WTC11 (cell line): ENCODE measurements around the gene NHS. TPM values are rescaled to one million over a fixed set of nuclear protein-coding genes. Genes with fewer than 3 reads are reported as not detected.

ENCODE experiments used
- ATAC-seq: fragments of 200-7000 bp; cut with Tn5 transposase; 2 replicates; pipeline ENCODE4 v1.10.0; 2021; ENCODE audit warnings: mild to moderate bottlenecking, moderate library complexity
- CTCF ChIA-PET: fragments of 300-600 bp; sonication (Branson Sonifier 250); formaldehyde crosslinking; loops from one replicate; lab custom pipeline; 2021; ENCODE audit warnings: antibody characterized with exemption; lab: Charles Lee
- POLR2A ChIA-PET: fragments of 350-600 bp; sonication (Branson Sonifier 250); formaldehyde crosslinking; loops from one replicate; lab custom pipeline; 2021; ENCODE audit warnings: antibody characterized with exemption; lab: Charles Lee
- DNase-seq: peaks from one replicate; pipeline ENCODE4 v3.0.0; 2021; ENCODE audit warnings: low spot score
- H3K27ac Mint-ChIP-seq: 2 replicates; pipeline ENCODE4 v1.8.0; 2021; ENCODE audit warnings: mixed read lengths
- H3K27me3 Mint-ChIP-seq: 2 replicates; pipeline ENCODE4 v1.8.0; 2021; ENCODE audit warnings: low read depth, mild to moderate bottlenecking, moderate library complexity, mixed read lengths
- H3K36me3 Mint-ChIP-seq: 2 replicates; pipeline ENCODE4 v1.8.0; 2021; ENCODE audit warnings: mixed read lengths
- H3K4me1 Mint-ChIP-seq: 2 replicates; pipeline ENCODE4 v1.8.0; 2022; ENCODE audit warnings: mixed read lengths
- H3K4me3 Mint-ChIP-seq: 2 replicates; pipeline ENCODE4 v1.8.0; 2021; ENCODE audit warnings: mild to moderate bottlenecking, moderate library complexity, mixed read lengths
- H3K9me3 Mint-ChIP-seq: 2 replicates; pipeline ENCODE4 v1.8.0; 2021; ENCODE audit warnings: mixed read lengths
- FOXK1 ChIP-seq: sonication (generic); formaldehyde crosslinking; IDR thresholded peaks from 2 replicates; pipeline ENCODE4 v1.8.0; 2022; ENCODE audit warnings: mild to moderate bottlenecking, moderate library complexity, missing genetic modification reagents
- MYBL2 ChIP-seq: sonication (generic); formaldehyde crosslinking; IDR thresholded peaks from 2 replicates; pipeline ENCODE4 v1.8.1; 2023; ENCODE audit warnings: mild to moderate bottlenecking, moderate library complexity, missing genetic modification reagents
- SOX15 ChIP-seq: fragments of 250-450 bp; sonication (Bioruptor Pico); IDR thresholded peaks from 2 replicates; pipeline ENCODE4 v1.9.0; 2021; ENCODE audit warnings: mild to moderate bottlenecking
- SP1 ChIP-seq: sonication (generic); formaldehyde crosslinking; conservative IDR thresholded peaks from 2 replicates; pipeline ENCODE4 v1.8.1; 2022; ENCODE audit warnings: missing genetic modification reagents
- TEAD1 ChIP-seq: sonication (generic); formaldehyde crosslinking; IDR thresholded peaks from 2 replicates; pipeline ENCODE4 v1.8.0; 2022; ENCODE audit warnings: mild to moderate bottlenecking, missing genetic modification reagents
- ZNF317 ChIP-seq: sonication (generic); formaldehyde crosslinking; IDR thresholded peaks from 2 replicates; pipeline ENCODE4 v1.8.1; 2023; ENCODE audit warnings: low read depth, mild to moderate bottlenecking, moderate library complexity, missing genetic modification reagents, borderline replicate concordance
- total RNA-seq: library from RNA; stranded (reverse); gene quantifications from 3 replicates; pipeline ENCODE4 v1.2.3, GENCODE V29; 2021
- TF ChIP-seq, protein P1 (sequence below): sonication (generic); formaldehyde crosslinking; IDR thresholded peaks from 2 replicates; pipeline ENCODE4 v1.8.1; 2022; ENCODE audit warnings: low read depth, mild to moderate bottlenecking, moderate library complexity, missing genetic modification reagents, borderline replicate concordance
- TF ChIP-seq, protein P2 (sequence below): sonication (generic); formaldehyde crosslinking; IDR thresholded peaks from 2 replicates; pipeline ENCODE4 v1.8.0; 2022; ENCODE audit warnings: missing genetic modification reagents
- TF ChIP-seq, protein P3 (sequence below): fragments of 250-450 bp; sonication (Bioruptor Pico); IDR thresholded peaks from 2 replicates; pipeline ENCODE4 v1.9.0; 2021; ENCODE audit warnings: mild to moderate bottlenecking
- TF ChIP-seq, protein P4 (sequence below): sonication (generic); formaldehyde crosslinking; conservative IDR thresholded peaks from 2 replicates; pipeline ENCODE4 v1.8.1; 2023; ENCODE audit warnings: mild to moderate bottlenecking, low read depth, missing genetic modification reagents, moderate library complexity
- TF ChIP-seq, protein P5 (sequence below): sonication (generic); formaldehyde crosslinking; IDR thresholded peaks from 2 replicates; pipeline ENCODE4 v1.8.1; 2023; ENCODE audit warnings: mild to moderate bottlenecking, missing genetic modification reagents, moderate library complexity
- TF ChIP-seq, protein P6 (sequence below): sonication (generic); formaldehyde crosslinking; IDR thresholded peaks from 2 replicates; pipeline ENCODE4 v1.8.1; 2023; ENCODE audit warnings: mild to moderate bottlenecking, missing genetic modification reagents
- TF ChIP-seq, protein P7 (sequence below): sonication (generic); formaldehyde crosslinking; IDR thresholded peaks from 2 replicates; pipeline ENCODE4 v1.8.1; 2022; ENCODE audit warnings: mild to moderate bottlenecking, moderate library complexity, missing genetic modification reagents
- TF ChIP-seq, protein P8 (sequence below): fragments of 250-450 bp; sonication (Bioruptor Pico); IDR thresholded peaks from 2 replicates; pipeline ENCODE4 v1.9.0; 2021; ENCODE audit warnings: mild to moderate bottlenecking, borderline replicate concordance

The NHS gene
- total RNA-seq, 1 experiment from 2014 or later = 5.8 TPM

DNA sequence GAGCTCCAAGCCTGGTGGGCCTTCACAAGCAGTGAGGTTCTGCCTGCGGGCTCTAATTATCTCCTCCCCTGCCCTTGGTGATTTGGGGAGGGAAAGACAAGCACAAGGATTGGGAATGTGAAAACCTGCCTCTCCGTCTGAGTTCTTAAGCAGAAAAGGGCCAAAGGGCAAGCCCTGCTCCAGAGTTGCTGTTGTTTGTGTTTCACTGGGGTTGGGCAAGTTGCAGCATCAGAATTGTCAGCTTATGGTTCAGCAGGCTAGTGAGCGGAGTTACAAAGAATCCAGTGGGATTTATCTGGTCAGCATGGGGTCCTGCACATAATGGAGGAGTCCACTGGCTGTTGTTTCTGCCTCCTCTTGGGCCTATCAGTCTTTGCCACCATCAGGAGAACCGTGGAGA, 60.5 kb downstream of the NHS start (continued):
- TF ChIP-seq, protein P1, sequence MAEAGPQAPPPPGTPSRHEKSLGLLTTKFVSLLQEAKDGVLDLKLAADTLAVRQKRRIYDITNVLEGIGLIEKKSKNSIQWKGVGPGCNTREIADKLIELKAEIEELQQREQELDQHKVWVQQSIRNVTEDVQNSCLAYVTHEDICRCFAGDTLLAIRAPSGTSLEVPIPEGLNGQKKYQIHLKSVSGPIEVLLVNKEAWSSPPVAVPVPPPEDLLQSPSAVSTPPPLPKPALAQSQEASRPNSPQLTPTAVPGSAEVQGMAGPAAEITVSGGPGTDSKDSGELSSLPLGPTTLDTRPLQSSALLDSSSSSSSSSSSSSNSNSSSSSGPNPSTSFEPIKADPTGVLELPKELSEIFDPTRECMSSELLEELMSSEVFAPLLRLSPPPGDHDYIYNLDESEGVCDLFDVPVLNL (CRISPR knock-in tag) = no peak
- TF ChIP-seq SP1 (CRISPR knock-in tag) = no peak
- no peak for TF ChIP-seq TEAD1 (CRISPR knock-in tag)

DNA sequence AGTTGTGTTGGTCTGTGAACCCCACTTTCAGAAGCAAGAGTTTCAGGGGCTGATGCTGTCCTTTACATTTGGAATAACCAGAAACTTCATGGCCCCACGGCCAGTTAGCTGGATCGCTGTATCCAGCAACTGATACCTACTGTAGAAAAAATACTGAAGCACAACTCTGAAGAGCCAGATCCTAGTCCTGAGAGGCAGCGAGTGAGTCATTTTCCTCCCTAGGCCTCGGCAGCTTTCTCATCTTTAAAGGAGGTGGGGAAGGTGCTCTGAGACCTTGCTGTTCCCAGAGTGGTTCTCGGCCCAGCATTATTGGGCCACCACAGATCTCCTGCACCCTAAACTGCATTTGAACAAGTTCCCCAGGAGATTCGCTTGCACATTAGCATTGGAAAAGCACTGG, 63.2 kb downstream of the NHS start:
- DNase-seq (no peak), ATAC-seq (no peak)
- no peaks in the 10 kb centered on the region for H3K27me3 Mint-ChIP-seq
- H3K4me3 Mint-ChIP-seq = no peak overlapping the region
- ChIA-PET CTCF (no interaction called here), POLR2A (no interaction called here)
- H3K4me1 Mint-ChIP-seq = peaks cover 13% of the 10 kb centered on the region
- no peaks in the 10 kb centered on the region for H3K9me3 Mint-ChIP-seq
- H3K27ac Mint-ChIP-seq = no peak overlapping the region
- H3K36me3 Mint-ChIP-seq = no peaks in the 10 kb centered on the region
- TF ChIP-seq, protein P2, sequence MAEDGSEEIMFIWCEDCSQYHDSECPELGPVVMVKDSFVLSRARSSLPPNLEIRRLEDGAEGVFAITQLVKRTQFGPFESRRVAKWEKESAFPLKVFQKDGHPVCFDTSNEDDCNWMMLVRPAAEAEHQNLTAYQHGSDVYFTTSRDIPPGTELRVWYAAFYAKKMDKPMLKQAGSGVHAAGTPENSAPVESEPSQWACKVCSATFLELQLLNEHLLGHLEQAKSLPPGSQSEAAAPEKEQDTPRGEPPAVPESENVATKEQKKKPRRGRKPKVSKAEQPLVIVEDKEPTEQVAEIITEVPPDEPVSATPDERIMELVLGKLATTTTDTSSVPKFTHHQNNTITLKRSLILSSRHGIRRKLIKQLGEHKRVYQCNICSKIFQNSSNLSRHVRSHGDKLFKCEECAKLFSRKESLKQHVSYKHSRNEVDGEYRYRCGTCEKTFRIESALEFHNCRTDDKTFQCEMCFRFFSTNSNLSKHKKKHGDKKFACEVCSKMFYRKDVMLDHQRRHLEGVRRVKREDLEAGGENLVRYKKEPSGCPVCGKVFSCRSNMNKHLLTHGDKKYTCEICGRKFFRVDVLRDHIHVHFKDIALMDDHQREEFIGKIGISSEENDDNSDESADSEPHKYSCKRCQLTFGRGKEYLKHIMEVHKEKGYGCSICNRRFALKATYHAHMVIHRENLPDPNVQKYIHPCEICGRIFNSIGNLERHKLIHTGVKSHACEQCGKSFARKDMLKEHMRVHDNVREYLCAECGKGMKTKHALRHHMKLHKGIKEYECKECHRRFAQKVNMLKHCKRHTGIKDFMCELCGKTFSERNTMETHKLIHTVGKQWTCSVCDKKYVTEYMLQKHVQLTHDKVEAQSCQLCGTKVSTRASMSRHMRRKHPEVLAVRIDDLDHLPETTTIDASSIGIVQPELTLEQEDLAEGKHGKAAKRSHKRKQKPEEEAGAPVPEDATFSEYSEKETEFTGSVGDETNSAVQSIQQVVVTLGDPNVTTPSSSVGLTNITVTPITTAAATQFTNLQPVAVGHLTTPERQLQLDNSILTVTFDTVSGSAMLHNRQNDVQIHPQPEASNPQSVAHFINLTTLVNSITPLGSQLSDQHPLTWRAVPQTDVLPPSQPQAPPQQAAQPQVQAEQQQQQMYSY (CRISPR knock-in tag) = no peak
- TF ChIP-seq, protein P3, sequence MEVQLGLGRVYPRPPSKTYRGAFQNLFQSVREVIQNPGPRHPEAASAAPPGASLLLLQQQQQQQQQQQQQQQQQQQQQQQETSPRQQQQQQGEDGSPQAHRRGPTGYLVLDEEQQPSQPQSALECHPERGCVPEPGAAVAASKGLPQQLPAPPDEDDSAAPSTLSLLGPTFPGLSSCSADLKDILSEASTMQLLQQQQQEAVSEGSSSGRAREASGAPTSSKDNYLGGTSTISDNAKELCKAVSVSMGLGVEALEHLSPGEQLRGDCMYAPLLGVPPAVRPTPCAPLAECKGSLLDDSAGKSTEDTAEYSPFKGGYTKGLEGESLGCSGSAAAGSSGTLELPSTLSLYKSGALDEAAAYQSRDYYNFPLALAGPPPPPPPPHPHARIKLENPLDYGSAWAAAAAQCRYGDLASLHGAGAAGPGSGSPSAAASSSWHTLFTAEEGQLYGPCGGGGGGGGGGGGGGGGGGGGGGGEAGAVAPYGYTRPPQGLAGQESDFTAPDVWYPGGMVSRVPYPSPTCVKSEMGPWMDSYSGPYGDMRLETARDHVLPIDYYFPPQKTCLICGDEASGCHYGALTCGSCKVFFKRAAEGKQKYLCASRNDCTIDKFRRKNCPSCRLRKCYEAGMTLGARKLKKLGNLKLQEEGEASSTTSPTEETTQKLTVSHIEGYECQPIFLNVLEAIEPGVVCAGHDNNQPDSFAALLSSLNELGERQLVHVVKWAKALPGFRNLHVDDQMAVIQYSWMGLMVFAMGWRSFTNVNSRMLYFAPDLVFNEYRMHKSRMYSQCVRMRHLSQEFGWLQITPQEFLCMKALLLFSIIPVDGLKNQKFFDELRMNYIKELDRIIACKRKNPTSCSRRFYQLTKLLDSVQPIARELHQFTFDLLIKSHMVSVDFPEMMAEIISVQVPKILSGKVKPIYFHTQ (CRISPR knock-in tag) = no peak
- TF ChIP-seq, protein P4, sequence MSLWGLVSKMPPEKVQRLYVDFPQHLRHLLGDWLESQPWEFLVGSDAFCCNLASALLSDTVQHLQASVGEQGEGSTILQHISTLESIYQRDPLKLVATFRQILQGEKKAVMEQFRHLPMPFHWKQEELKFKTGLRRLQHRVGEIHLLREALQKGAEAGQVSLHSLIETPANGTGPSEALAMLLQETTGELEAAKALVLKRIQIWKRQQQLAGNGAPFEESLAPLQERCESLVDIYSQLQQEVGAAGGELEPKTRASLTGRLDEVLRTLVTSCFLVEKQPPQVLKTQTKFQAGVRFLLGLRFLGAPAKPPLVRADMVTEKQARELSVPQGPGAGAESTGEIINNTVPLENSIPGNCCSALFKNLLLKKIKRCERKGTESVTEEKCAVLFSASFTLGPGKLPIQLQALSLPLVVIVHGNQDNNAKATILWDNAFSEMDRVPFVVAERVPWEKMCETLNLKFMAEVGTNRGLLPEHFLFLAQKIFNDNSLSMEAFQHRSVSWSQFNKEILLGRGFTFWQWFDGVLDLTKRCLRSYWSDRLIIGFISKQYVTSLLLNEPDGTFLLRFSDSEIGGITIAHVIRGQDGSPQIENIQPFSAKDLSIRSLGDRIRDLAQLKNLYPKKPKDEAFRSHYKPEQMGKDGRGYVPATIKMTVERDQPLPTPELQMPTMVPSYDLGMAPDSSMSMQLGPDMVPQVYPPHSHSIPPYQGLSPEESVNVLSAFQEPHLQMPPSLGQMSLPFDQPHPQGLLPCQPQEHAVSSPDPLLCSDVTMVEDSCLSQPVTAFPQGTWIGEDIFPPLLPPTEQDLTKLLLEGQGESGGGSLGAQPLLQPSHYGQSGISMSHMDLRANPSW (CRISPR knock-in tag) = no peak
- TF ChIP-seq, protein P1 (CRISPR knock-in tag) = no peak
- TF ChIP-seq FOXK1 (CRISPR knock-in tag) (no peak), MYBL2 (CRISPR knock-in tag) (no peak), SOX15 (no peak), ZNF317 (CRISPR knock-in tag) (no peak)
- TF ChIP-seq, protein P5, sequence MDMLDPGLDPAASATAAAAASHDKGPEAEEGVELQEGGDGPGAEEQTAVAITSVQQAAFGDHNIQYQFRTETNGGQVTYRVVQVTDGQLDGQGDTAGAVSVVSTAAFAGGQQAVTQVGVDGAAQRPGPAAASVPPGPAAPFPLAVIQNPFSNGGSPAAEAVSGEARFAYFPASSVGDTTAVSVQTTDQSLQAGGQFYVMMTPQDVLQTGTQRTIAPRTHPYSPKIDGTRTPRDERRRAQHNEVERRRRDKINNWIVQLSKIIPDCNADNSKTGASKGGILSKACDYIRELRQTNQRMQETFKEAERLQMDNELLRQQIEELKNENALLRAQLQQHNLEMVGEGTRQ = no peak
- TF ChIP-seq, protein P6, sequence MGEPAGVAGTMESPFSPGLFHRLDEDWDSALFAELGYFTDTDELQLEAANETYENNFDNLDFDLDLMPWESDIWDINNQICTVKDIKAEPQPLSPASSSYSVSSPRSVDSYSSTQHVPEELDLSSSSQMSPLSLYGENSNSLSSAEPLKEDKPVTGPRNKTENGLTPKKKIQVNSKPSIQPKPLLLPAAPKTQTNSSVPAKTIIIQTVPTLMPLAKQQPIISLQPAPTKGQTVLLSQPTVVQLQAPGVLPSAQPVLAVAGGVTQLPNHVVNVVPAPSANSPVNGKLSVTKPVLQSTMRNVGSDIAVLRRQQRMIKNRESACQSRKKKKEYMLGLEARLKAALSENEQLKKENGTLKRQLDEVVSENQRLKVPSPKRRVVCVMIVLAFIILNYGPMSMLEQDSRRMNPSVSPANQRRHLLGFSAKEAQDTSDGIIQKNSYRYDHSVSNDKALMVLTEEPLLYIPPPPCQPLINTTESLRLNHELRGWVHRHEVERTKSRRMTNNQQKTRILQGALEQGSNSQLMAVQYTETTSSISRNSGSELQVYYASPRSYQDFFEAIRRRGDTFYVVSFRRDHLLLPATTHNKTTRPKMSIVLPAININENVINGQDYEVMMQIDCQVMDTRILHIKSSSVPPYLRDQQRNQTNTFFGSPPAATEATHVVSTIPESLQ (CRISPR knock-in tag) = no peak
- TF ChIP-seq, protein P7, sequence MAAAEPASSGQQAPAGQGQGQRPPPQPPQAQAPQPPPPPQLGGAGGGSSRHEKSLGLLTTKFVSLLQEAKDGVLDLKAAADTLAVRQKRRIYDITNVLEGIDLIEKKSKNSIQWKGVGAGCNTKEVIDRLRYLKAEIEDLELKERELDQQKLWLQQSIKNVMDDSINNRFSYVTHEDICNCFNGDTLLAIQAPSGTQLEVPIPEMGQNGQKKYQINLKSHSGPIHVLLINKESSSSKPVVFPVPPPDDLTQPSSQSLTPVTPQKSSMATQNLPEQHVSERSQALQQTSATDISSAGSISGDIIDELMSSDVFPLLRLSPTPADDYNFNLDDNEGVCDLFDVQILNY (CRISPR knock-in tag) = no peak
- TF ChIP-seq, protein P8, sequence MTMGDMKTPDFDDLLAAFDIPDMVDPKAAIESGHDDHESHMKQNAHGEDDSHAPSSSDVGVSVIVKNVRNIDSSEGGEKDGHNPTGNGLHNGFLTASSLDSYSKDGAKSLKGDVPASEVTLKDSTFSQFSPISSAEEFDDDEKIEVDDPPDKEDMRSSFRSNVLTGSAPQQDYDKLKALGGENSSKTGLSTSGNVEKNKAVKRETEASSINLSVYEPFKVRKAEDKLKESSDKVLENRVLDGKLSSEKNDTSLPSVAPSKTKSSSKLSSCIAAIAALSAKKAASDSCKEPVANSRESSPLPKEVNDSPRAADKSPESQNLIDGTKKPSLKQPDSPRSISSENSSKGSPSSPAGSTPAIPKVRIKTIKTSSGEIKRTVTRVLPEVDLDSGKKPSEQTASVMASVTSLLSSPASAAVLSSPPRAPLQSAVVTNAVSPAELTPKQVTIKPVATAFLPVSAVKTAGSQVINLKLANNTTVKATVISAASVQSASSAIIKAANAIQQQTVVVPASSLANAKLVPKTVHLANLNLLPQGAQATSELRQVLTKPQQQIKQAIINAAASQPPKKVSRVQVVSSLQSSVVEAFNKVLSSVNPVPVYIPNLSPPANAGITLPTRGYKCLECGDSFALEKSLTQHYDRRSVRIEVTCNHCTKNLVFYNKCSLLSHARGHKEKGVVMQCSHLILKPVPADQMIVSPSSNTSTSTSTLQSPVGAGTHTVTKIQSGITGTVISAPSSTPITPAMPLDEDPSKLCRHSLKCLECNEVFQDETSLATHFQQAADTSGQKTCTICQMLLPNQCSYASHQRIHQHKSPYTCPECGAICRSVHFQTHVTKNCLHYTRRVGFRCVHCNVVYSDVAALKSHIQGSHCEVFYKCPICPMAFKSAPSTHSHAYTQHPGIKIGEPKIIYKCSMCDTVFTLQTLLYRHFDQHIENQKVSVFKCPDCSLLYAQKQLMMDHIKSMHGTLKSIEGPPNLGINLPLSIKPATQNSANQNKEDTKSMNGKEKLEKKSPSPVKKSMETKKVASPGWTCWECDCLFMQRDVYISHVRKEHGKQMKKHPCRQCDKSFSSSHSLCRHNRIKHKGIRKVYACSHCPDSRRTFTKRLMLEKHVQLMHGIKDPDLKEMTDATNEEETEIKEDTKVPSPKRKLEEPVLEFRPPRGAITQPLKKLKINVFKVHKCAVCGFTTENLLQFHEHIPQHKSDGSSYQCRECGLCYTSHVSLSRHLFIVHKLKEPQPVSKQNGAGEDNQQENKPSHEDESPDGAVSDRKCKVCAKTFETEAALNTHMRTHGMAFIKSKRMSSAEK (CRISPR knock-in tag) = no peak
